HG03025 (cell line): ENCODE data around the gene RBM24.

Source experiments
- ATAC-seq: cut with Tn5 transposase; IDR thresholded peaks from one replicate; pipeline ENCODE4 v1.9.1; 2021; ENCODE audit warnings: mild to moderate bottlenecking, moderate library complexity; ENCODE audit not compliant: unreplicated experiment, low FRiP score

The RBM24 gene

DNA sequence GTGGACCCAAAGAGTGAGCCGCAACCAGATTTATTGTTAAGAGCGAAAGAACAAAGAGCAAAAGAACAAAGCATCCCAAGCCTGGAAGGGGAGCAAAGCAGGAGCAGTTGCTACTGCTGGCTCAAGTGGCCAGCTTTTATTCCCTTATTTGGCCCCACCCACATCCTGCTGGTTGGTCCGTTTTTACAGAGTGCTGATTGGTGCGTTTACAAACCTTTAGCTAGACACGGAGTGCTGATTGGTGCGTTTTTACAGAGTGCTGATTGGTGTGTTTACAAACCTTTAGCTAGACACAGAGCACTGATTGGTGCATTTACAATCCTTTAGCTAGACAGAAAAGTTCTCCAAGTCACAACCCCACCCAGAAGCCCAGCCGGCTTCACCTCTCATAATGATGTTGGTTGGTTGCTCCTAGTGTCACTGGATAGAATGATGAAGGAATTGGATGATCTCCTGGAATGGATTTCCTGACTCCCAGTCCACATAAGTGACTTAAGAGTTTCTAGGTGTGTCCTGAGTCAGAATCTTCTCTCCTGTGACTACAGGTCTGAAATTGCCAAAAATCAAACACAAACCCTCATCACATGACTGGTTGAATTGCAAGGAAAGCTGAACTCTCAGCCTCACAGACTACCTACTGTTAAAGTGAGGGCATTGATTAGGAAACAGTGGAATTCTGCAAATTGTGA, 60.1 kb downstream of the RBM24 start:
- ATAC-seq: no peak

GRCh38 chr6:17341891-17342290, 60.7 kb downstream of the RBM24 start:
- ATAC-seq: no peak

DNA sequence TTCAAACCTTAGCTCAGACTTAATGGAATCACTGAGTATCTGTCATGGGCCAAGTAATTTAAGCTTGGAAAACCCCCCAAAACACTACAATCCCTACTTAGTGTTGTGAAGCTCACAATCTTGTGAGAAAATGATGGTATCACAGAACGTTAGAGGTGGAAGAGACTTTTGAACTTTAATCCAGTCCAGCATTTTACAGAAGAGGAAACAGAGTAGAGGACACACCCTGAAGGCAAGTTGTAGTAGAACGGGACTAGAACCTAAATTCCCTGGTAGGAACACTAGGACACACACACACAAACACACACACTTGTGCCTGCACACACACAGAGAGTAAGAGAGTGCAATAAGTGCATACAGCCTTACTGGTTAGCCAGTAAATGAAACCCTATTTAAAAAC, 62.1 kb downstream of the RBM24 start:
- no peak for ATAC-seq
